ENCODE measurements around the gene SNAI3. TPM values are rescaled to one million over a fixed set of nuclear protein-coding genes. Genes with fewer than 3 reads are reported as not detected.
"Not testable (repeated sequence)": the region's sequence is repeated elsewhere in the genome, so short reads cannot be mapped to it uniquely, and the experiment has no call there.

Gene SNAI3
- total and polyA plus RNA-seq, 12 donors: 0.21 to 8.6 (median 1.3) TPM

DNA sequence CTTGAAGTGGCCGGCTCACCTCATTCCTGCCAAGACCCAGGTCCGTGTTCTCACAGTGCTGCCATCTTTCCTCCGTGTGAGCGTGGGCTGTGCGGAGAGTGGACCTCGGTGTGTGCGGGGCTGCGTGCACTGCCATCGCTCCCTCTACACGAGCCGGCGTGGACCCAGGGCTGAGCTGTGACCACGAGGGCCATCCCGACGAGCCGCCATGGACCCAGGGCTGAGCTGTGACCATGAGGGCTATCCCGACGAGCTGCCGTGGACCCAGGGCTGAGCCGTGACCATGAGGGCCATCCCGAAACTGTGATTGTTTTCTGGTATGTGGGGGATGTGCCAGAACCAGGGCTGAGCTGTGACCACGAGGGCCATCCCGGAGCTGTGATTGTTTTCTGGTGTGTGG, 14.5 kb downstream of the SNAI3 start:
- Histone ChIP-seq H3K27me3 (no peaks in the 10 kb centered on the region), H3K4me3 (no peak overlapping the region), H3K36me3 (peaks cover 0 to 12% (median 0%) of the 10 kb centered on the region in 9 donors), H3K9me3 (no peaks in the 10 kb centered on the region), H3K27ac (peak overlapping the region in 1 of 10 donors; percentile 86), H3K4me1 (peaks cover 0 to 43% (median 19%) of the 10 kb centered on the region in 9 donors)
- TF ChIP-seq, protein P1, sequence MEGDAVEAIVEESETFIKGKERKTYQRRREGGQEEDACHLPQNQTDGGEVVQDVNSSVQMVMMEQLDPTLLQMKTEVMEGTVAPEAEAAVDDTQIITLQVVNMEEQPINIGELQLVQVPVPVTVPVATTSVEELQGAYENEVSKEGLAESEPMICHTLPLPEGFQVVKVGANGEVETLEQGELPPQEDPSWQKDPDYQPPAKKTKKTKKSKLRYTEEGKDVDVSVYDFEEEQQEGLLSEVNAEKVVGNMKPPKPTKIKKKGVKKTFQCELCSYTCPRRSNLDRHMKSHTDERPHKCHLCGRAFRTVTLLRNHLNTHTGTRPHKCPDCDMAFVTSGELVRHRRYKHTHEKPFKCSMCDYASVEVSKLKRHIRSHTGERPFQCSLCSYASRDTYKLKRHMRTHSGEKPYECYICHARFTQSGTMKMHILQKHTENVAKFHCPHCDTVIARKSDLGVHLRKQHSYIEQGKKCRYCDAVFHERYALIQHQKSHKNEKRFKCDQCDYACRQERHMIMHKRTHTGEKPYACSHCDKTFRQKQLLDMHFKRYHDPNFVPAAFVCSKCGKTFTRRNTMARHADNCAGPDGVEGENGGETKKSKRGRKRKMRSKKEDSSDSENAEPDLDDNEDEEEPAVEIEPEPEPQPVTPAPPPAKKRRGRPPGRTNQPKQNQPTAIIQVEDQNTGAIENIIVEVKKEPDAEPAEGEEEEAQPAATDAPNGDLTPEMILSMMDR (IDR thresholded peaks at IDR 0.05): no peak
- DNase-seq (no peak), ATAC-seq (peak in 6 of 8 donors; percentile 1 to 45 (median 10))
- WGBS, 2 donors: 81 to 84% methylated on average over 23 of the region's 23 CpGs
- intact Hi-C loops (cut with DNase I): no loop called here

DNA sequence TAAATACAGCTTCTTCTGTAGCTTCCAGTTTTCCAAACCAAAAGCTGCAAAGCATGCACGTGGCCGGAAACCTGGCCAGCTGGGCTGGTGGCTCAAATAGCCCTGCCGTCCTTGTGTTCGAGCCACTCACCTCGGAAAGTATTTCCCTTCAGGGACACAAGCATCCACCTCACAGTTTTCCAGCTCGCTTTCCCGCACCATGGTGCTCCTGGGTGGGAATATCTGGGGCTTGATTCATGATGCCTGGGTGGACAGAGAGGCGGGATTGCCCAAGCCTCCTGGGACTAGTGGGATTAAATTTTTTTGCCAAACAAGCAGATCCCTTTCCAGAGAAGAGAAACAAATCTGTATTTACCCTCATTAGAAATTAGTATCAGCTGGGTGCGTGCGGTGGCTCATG, 16.3 kb downstream of the SNAI3 start:
- intact Hi-C loops (cut with DNase I): loop anchor here in 1 of 10 donors (10.0 kb wide), 1 partner anchor 75 kb away; no protein-coding TSS in a partner anchor
- DNase-seq (no peak), ATAC-seq (no peak)
- 78 to 84% methylated on average over 10 of the region's 10 CpGs for WGBS, 2 donors
- TF ChIP-seq, protein P1 (IDR thresholded peaks at IDR 0.05): no peak
- Histone ChIP-seq H3K27me3 (no peaks in the 10 kb centered on the region), H3K27ac (no peak overlapping the region), H3K4me1 (peaks cover 0 to 47% (median 27%) of the 10 kb centered on the region in 9 donors), H3K36me3 (peaks cover 0 to 12% (median 0%) of the 10 kb centered on the region in 9 donors), H3K4me3 (no peak overlapping the region), H3K9me3 (no peaks in the 10 kb centered on the region)

DNA sequence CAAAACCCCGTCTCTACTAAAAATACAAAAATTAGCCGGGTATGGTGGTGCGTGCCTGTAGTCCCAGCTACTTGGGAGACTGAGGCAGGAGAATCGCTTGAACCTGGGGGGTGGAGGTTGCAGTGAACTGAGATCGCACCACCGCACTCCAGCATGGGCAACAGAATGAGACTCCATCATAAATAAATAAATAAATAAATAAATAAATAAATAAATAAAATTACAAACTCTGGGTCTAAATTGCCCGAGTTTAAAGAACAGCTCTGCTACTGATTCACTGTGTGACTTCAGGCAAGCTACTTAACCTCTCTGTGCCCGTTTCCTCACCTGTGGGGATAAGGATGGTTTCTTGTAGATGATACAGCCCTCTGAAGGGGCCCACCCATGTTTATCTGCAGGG, 16.8 kb downstream of the SNAI3 start:
- not testable (repeated sequence) for ATAC-seq, DNase-seq, H3K27ac ChIP-seq, H3K27me3 ChIP-seq, H3K9me3 ChIP-seq, H3K4me3 ChIP-seq
- WGBS, 2 donors: 88 to 94% methylated on average over 8 of the region's 8 CpGs
- peaks cover 0 to 47% (median 27%) of the 10 kb centered on the region in 9 donors for H3K4me1 ChIP-seq
- intact Hi-C loops (cut with DNase I): loop anchor here in 1 of 10 donors (10.0 kb wide), 1 partner anchor 75 kb away; no protein-coding TSS in a partner anchor
- peaks cover 0 to 12% (median 0%) of the 10 kb centered on the region in 9 donors for H3K36me3 ChIP-seq

DNA sequence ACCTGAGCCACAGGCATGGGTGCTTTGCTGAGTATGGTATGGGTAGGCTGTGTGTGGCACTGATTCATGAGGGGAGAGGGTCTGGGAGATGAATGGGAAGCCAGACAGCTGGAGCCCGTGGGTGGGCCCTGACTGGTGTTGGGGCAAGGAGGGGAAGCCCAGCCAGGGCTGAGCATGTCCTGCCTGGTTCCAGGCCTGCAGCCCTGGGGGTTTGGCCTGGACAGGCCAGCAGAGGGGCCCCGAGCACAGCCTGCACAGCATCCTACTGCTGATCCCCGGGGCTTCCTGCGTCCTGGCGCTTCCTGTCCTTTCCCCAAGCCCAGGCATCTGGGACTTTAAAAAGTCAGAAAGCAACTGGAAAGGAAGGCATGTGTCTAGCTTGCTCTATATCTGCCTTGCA, 18.8 kb downstream of the SNAI3 start:
- Histone ChIP-seq H3K27me3 (no peaks in the 10 kb centered on the region), H3K36me3 (peaks cover 0 to 6% (median 0%) of the 10 kb centered on the region in 9 donors), H3K27ac (no peak overlapping the region), H3K9me3 (no peaks in the 10 kb centered on the region), H3K4me1 (peaks cover 2 to 42% (median 27%) of the 10 kb centered on the region in 9 donors), H3K4me3 (no peak overlapping the region)
- intact Hi-C loops (cut with DNase I): loop anchor here in 1 of 10 donors (10.0 kb wide), 1 partner anchor 73 kb away; no protein-coding TSS in a partner anchor
- 48 to 51% methylated on average over 5 of the region's 5 CpGs for WGBS, 2 donors
- no peak for ATAC-seq
- DNase-seq: no peak
- TF ChIP-seq, protein P1 (IDR thresholded peaks at IDR 0.05): peak in 2 of 9 donors; percentile 17 to 19

DNA sequence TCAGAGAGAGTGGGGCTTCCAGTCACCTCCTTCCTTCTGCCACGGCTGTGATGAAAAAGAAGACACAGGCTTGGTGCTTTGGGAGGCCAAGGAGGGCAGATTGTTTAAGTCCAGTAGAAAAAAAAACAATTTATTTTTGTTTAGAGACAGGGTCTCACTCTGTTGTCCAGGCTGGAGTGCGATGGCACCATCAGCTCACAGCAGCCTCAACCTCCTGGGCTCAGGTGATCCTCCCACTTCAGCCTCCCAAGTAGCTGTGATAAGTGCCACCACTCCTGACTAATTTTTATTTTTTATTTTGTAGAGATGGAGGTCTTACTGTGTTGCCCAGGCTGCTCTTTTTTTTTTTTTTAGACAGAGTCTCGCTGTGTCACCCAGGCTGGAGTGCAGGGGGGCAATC, 20.7 kb downstream of the SNAI3 start:
- intact Hi-C loops (cut with DNase I): loop anchor here in 1 of 10 donors (10.0 kb wide), 1 partner anchor 71 kb away; no protein-coding TSS in a partner anchor
- Histone ChIP-seq H3K4me3 (no peak overlapping the region), H3K36me3 (peaks cover 0 to 6% (median 0%) of the 10 kb centered on the region in 9 donors), H3K9me3 (no peaks in the 10 kb centered on the region), H3K4me1 (peaks cover 2 to 45% (median 30%) of the 10 kb centered on the region in 9 donors), H3K27ac (peak overlapping the region in 4 of 10 donors; percentile 18 to 62 (median 40)), H3K27me3 (no peaks in the 10 kb centered on the region)
- ATAC-seq (no peak), DNase-seq (no peak)
- WGBS, 2 donors: 83% methylated on average over 3 of the region's 3 CpGs
- TF ChIP-seq, protein P1 (IDR thresholded peaks at IDR 0.05): no peak
